Glomerular visceral epithelial cell (primary cell): ENCODE measurements around the gene IGFBP1.

Experiments used
- DNase-seq: peaks from one replicate; pipeline ENCODE4 v3.0.0-alpha.2; 2016; ENCODE audit errors: extremely low spot score

IGFBP1 gene

GRCh38 chr7:45902820-45903219 lies 14.5 kb downstream of the IGFBP1 start:
- DNase-seq: no peak

DNA sequence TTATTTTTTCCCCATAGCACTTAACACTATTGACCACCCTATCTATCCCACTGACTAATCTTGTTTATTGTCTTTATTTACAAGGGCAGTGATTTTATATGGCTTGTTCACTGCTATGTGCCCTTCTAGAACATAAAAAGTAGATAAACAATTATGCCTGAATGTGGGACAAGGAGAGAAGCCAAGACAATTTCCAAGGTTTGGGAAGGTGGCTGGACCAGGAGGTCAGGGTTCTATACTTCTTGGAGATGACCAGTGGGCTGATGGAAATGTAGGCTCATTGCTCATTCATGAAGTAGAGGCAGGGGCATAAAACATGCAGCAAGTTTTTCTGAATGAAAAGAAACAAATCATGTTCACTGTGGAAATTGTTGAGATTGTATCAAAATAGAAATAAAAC lies 21.3 kb downstream of the IGFBP1 start:
- DNase-seq: no peak

DNA sequence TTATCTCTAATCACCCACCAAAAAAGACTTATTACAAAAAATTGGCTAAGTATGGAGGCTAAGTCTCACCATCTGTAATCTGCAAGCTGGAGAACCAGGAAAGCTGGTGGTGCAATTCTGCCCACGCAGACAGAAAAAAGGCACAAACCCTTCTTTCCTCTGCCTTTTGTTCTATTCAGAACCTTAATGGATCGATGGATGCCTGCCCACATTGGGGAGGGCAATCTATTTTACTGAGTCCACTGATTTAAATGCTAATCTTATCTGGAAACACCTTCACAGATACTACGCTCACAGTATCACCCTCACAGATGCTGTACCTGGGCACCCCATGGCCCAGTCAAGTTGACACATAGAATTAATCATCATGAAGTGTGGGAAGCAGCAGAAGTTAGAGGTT lies 22.6 kb downstream of the IGFBP1 start:
- DNase-seq: no peak

DNA sequence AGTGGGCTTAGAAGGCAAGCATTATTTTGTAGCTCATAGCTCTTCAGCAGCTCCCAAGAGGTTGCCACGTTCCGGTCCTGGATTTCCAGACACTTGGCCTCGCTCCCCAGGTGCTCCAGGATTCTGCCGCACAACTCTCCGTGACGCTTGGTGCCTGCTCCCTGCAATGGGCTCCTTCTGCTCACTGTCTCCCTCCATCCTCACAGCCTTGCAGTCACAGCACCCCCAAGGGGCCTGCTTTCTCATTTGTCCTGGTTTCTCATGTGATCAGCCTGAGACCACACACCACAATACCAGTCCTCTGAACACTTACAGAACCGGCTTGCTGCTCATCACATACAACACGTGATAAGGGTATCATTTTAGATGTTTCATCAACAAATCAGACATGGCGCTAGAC lies 23.0 kb downstream of the IGFBP1 start:
- DNase-seq: no peak

DNA sequence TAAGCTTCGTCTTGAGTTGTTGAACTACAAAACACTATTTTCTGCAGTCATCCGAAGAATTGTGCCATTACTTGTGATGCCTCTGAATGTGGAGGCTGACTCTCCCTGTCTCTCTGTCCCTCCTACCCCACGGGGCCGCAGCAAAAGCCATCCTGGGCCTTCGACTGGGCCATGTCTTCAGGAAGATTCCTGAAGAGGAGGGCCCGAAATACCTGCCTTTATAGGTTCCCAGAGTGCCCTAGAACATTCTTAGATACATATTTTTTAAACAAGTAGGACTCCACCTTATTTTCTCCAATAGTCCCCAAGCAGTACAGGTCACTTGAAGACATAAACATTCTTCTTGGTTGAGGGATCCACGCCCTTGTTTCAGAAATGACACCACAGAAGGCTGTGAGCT lies 24.7 kb downstream of the IGFBP1 start:
- no peak for DNase-seq

- DNase-seq: no peak
Observed at GRCh38 chr7:45914911-45915310, 26.6 kb downstream of the IGFBP1 start.

- DNase-seq: no peak
Observed at GRCh38 chr7:45915606-45916005, 27.3 kb downstream of the IGFBP1 start.

- no peak for DNase-seq
Observed at GRCh38 chr7:45917064-45917463, 28.8 kb downstream of the IGFBP1 start.

DNA sequence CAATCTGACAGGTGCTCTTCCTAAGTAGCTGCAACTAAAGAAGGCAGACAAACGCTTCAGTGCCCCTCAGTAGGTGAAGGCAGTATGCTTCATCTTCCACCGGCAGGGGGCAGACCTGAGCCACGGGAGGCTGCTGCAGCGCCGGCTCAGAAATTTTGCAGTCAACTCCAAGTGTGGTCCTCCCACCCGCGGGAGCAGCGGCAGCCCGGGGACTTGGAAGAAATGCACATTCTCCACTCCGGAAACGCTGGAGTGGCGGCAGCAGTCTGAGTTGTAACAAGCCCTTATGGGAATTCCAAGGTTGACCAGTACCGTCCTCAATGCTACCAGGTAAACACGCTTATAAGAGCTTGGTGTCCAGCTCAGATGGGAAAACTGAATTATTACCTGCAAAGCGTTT lies 29.4 kb downstream of the IGFBP1 start:
- DNase-seq: peak; percentile 83

- no peak for DNase-seq
Observed at GRCh38 chr7:45918556-45918955, 30.3 kb downstream of the IGFBP1 start.

DNA sequence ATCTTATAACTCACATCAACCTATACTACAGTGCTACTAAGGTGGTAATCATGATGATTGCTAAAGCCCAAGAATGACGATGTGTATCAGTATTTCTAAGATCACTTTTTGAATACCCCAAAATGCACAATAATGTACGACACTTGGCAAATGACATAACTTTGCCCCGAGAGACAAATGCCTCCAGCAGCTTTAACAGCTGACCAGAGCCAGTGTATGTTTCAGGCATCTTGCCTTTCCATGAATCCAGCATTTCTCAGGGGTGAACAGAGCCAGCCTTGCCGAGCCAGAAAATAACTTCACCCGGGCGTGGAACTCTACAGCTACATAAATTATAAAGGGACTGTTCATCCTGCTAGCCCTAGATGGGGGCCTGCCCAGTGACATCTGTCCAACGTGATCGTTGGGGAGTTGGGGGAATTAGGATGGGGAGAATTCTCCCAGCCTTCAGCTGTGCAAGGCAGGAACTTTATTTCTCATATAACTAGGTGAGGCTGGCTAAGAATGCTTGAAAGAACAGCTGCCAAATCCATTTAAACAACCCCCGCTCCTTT lies 31.0 kb downstream of the IGFBP1 start:
- DNase-seq: peak; percentile 13

GRCh38 chr7:45919993-45920459 lies 31.7 kb downstream of the IGFBP1 start:
- no peak for DNase-seq

DNA sequence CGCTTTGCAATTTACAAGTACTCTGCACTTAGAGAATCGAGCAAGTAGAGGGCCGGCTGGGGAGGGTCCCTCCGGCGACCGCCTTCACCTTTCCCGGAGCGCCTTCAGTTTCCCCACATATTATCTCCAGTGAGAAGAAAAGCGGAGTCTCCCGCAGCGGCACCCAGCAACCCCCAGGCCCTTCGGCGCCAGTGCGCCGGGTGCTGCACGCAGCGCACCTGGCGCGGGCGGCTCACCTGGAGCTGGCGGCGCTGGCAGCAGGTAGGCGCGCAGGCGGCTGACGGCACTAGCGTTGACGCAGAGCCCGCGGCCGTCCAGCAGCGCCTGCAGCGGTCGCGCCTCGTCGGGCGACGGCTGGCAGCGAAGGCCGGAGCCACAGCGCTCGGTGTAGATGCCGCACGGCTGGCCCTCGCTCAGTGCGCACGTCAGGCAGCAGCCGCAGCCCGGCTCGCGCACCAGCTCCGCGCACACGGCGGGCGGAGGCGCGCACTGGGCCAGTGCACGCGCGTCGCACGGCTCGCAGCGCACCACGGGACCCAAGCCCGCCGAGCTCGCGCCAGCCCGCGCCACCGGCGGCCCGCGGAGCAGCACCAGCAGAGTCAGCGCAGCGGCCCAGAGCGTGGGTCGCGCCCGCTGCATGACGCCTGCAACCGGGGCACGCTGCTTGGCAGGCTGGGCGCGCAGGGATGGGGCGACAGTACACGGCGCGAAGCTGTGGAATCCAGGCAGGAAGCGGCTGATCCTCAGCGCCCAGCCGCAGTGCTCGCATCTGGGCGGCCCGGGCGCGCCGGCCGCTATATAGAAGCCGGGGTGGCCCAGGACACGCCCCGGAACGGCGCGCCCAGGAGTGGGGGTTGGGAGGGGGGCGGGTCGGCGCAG lies 32.5 kb downstream of the IGFBP1 start, which contains the start of gene IGFBP3:
Gene IGFBP3 (minus strand): TSS at position 771 of the 879 bp plus-strand sequence. CDS start 132 bp downstream, at position 639.
- DNase-seq: peak; percentile 72

- no peak for DNase-seq
Observed at GRCh38 chr7:45921381-45921698, 33.1 kb downstream of the IGFBP1 start.

DNA sequence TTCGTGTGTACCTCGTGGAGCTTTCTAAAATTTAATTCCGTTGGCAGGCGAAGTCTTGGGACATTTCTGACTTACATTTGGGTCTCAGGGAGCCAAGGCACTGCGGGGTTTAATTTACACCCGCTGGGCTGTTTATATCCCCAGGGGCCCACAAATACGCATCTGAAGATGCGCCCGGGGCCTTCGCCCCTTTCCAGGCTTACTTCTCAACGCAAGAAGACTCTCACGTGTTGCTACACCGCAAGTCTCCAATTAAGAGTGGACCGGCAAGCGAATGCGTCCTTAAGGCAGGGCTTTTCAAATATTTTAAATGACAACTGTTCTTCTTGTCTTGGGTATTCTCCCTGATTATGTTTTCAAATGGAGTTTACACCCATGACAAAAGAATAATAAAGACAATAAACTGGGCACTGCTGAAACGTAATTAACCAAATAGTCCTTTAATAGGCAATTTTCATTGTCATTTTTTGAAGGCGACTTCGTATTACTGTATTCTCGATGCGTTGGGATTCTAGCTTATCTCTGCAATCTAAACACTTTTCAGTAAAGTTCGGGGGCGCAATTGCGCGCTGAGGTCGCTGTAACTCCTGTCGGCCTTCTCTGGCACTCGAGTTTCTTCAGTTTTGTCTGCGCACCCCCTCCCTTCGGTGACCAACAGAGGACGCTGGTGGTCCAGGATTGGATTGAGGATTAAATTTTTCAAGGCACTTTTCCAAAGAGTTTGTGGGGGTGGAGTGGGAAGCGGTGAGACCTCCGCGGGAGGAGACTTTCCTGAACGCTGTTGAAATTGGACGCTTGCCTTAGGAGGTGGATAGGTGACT lies 33.6 kb downstream of the IGFBP1 start:
- peak; percentile 83 for DNase-seq

DNA sequence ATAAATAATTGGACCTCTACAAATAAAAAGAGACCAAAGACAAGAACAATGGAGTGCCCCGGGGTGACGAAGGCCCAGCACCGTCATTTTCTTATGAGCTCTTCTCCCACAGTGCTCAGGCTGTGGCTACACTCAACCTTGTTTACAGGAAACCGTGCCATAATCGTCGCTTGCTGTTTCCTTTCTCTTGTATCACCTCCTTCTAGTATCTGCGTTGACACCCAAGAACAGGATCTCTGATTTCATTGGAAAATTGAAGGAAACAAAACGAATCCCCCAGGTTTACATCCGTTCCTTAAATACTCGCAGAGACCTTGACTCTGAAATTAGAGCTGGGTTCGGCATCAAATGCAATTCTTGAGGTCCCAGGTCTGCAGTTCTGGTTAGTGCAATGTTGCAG lies 34.5 kb downstream of the IGFBP1 start:
- peak; percentile 8 for DNase-seq

DNA sequence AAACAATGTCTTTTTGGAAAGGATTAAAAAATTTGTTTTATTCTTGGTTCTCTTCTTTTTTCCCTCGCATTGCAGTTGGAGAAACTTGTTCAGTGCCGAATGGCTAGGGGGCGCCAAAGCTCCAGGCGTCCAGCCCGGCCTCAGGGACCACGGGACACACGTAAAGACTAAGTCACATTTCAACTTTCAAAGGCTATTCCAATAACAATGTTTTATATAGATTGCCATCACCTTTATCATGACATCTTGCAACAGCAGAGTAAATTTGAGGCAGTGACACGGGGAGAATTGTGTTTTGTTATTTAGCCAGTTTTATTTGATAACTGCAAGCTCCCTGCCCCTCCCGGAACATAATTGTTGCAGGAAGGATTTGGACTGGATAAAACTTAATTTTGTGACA lies 35.0 kb downstream of the IGFBP1 start:
- peak; percentile 75 for DNase-seq

GRCh38 chr7:45923818-45924217 lies 35.5 kb downstream of the IGFBP1 start:
- DNase-seq: no peak

DNA sequence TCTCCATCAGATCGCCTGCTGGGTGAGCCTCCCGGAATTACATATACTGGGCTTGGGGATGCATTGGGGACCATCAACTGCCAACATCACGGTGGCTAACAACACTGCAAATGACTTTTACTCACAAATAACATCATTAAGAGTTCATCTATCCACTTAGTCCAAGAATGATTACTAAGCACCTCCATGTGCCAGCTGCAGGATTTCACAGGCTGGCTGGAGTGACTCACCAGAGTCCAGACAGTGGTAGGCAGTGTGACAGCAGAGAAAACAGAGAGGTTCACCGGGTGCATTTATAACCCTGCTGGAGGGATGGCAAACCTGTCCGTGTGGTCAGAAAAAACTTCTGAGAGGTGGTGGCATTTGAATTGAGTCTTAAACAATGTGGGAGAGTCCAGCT lies 36.0 kb downstream of the IGFBP1 start:
- DNase-seq: peak; percentile 91

DNA sequence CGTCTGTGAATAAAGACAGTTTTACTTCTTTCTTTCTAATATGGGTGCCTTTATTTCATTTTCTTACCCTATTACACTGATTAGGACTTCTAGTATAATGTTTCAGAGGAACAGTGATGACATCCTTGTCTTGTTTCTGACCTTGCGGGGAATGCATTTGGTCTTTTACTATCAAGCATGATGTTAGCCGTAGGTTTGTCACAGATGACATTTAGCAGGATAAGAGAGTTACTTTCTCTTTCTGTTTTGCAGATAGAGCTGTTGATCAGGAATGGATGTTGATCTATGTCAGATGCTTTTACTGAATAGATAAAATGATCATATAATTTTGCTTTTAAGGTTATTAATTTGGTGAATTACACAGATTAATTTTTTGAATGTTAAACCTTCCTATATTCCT lies 39.4 kb downstream of the IGFBP1 start:
- DNase-seq: no peak

DNA sequence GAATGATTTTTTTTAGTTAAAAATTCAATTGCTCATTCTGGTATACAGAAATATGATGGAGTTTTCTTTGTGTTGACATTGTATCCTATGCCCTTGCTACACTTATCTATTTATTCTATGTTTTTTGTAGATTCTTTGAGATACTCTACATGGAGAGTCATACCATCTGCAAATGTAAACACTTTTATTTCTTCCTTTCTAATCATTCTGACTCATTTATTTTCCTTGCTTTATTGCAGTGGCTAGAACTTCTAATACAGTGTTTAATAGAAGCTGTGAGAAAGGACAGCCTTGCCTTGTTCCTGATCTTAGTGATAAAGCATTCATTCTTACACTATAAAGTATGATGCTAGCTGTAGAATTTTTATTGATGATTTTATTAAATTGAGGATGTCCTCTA lies 42.7 kb downstream of the IGFBP1 start:
- DNase-seq: no peak

DNA sequence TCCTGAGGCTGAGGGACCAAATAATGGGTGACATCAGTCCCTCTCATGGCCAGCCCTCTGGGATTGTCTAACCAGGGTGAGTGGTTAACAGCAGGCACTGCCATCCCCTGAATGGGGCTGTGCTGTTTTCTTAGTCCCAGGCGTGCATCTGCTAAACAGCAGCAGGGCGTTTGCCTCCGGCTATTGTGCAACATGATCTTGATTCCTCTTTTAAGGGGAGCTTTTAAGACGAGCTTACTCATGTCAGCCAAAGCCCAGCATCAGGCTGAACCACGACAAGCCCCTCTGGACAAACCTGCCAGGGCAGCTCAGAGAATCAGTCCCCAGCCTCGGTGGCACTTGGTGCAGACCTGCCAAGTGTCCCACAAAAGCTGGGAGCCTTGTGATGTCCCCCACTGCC lies 49.0 kb downstream of the IGFBP1 start:
- no peak for DNase-seq

- no peak for DNase-seq
Observed at GRCh38 chr7:45937862-45938261, 49.6 kb downstream of the IGFBP1 start.
